Loucy (cell line): ENCODE measurements around the gene WRAP73.

Experiments
- H2AFZ ChIP-seq: fragments of 200-600 bp; sonication (generic); 2 replicates; pipeline ENCODE4 v1.6.0; 2016; ENCODE audit warnings: antibody characterized with exemption, mild to moderate bottlenecking, low read length, moderate library complexity
- H3F3A ChIP-seq: fragments of 200-600 bp; 2 replicates; pipeline ENCODE4 v1.6.0; 2016; ENCODE audit warnings: antibody characterized with exemption, low read depth, mild to moderate bottlenecking
- H3K27me3 ChIP-seq: fragments of 200-600 bp; sonication (generic); 2 replicates; pipeline ENCODE4 v1.6.1; 2014; ENCODE audit warnings: low read length, mild to moderate bottlenecking; ENCODE audit not compliant: insufficient read depth, poor library complexity, severe bottlenecking
- H3K36me3 ChIP-seq: fragments of 200-600 bp; sonication (generic); 2 replicates; pipeline ENCODE4 v1.6.1; 2016; ENCODE audit warnings: low read length; ENCODE audit not compliant: insufficient read depth
- H3K4me1 ChIP-seq: fragments of 200-600 bp; sonication (generic); 2 replicates; pipeline ENCODE4 v1.5.1; 2014; ENCODE audit warnings: low read length, mild to moderate bottlenecking; ENCODE audit not compliant: insufficient read depth, poor library complexity, severe bottlenecking
- H3K4me2 ChIP-seq: fragments of 200-600 bp; sonication (generic); 2 replicates; pipeline ENCODE4 v1.6.0; 2014; ENCODE audit warnings: antibody characterized with exemption, low read length, low read depth, mild to moderate bottlenecking; ENCODE audit not compliant: poor library complexity, severe bottlenecking
- H3K4me3 ChIP-seq: fragments of 200-600 bp; sonication (generic); 2 replicates; pipeline ENCODE4 v1.5.1; 2014; ENCODE audit warnings: low read length, mild to moderate bottlenecking, mixed read lengths; ENCODE audit not compliant: poor library complexity, severe bottlenecking
- H3K79me2 ChIP-seq: fragments of 200-600 bp; sonication (generic); 2 replicates; pipeline ENCODE4 v1.6.1; 2014; ENCODE audit warnings: low read length; ENCODE audit not compliant: insufficient read depth
- H3K9ac ChIP-seq: fragments of 200-600 bp; sonication (generic); 2 replicates; pipeline ENCODE4 v1.6.0; 2014; ENCODE audit warnings: mild to moderate bottlenecking, low read depth, low read length, moderate library complexity; ENCODE audit not compliant: poor library complexity, severe bottlenecking
- H3K9me2 ChIP-seq: fragments of 200-600 bp; sonication (generic); replicated peaks from 2 replicates; pipeline ENCODE4 v1.6.1; 2016; ENCODE audit warnings: low read depth, low read length, mixed read lengths
- H3K9me3 ChIP-seq: fragments of 200-600 bp; sonication (generic); 2 replicates; pipeline ENCODE4 v1.6.1; 2014; ENCODE audit warnings: mild to moderate bottlenecking, antibody characterized with exemption, low read length, low read depth; ENCODE audit not compliant: insufficient read depth
- H4K20me1 ChIP-seq: fragments of 200-600 bp; sonication (generic); 2 replicates; pipeline ENCODE4 v1.6.0; 2014; ENCODE audit warnings: antibody characterized with exemption, low read length, mild to moderate bottlenecking; ENCODE audit not compliant: insufficient read depth, poor library complexity, severe bottlenecking
- CTCF ChIP-seq: fragments of 200-600 bp; sonication (generic); conservative IDR thresholded peaks from 2 replicates; pipeline ENCODE4 v1.5.1; 2014; ENCODE audit warnings: mild to moderate bottlenecking, antibody characterized with exemption, low read length
- EZH2phosphoT487 ChIP-seq: fragments of 200-600 bp; IDR thresholded peaks from 2 replicates; pipeline ENCODE4 v1.6.1; 2018; ENCODE audit warnings: antibody characterized with exemption, mild to moderate bottlenecking, moderate library complexity, borderline replicate concordance

Gene WRAP73

GRCh38 chr1:3593745-3594144 is 56.2 kb downstream of the WRAP73 start:
- Histone ChIP-seq H3K4me1 (peaks cover 23% of the 10 kb centered on the region), H4K20me1 (no peaks in the 10 kb centered on the region), H3F3A (no peaks in the 10 kb centered on the region), H3K4me3 (no peak overlapping the region), H3K27me3 (no peaks in the 10 kb centered on the region), H3K9ac (no peak overlapping the region), H3K36me3 (no peaks in the 10 kb centered on the region), H3K9me2 (no peaks in the 10 kb centered on the region), H3K4me2 (no peak overlapping the region), H3K9me3 (no peaks in the 10 kb centered on the region), H2AFZ (no peak overlapping the region), H3K79me2 (peaks cover 2% of the 10 kb centered on the region; the same call in 1 of the 2 replicates)
- no peak for TF ChIP-seq EZH2phosphoT487
- TF ChIP-seq CTCF: no peak

- Histone ChIP-seq H3K4me2 (no peak overlapping the region), H3K9ac (no peak overlapping the region), H3F3A (no peaks in the 10 kb centered on the region), H3K36me3 (no peaks in the 10 kb centered on the region), H3K9me3 (no peaks in the 10 kb centered on the region), H2AFZ (no peak overlapping the region), H3K9me2 (no peaks in the 10 kb centered on the region), H3K27me3 (no peaks in the 10 kb centered on the region), H3K79me2 (no peaks in the 10 kb centered on the region), H3K4me3 (no peak overlapping the region), H3K4me1 (peaks cover 19% of the 10 kb centered on the region), H4K20me1 (no peaks in the 10 kb centered on the region)
- no peak for TF ChIP-seq EZH2phosphoT487
- no peak for TF ChIP-seq CTCF
Observed at GRCh38 chr1:3593334-3593733, 56.6 kb downstream of the WRAP73 start.

- Histone ChIP-seq H2AFZ (no peak overlapping the region), H3K4me1 (peaks cover 6% of the 10 kb centered on the region), H3K9me3 (no peaks in the 10 kb centered on the region), H3K27me3 (no peaks in the 10 kb centered on the region), H4K20me1 (no peaks in the 10 kb centered on the region), H3F3A (no peaks in the 10 kb centered on the region), H3K9ac (no peak overlapping the region), H3K4me2 (no peak overlapping the region), H3K4me3 (no peak overlapping the region), H3K79me2 (no peaks in the 10 kb centered on the region), H3K9me2 (no peaks in the 10 kb centered on the region), H3K36me3 (no peaks in the 10 kb centered on the region)
- TF ChIP-seq CTCF: peak; percentile 37; the same call in 1 of the 2 replicates
- no peak for TF ChIP-seq EZH2phosphoT487
Observed at GRCh38 chr1:3590951-3591865, 58.7 kb downstream of the WRAP73 start.
